ENCODE measurements around the gene CNTNAP3B.
"Not testable (repeated sequence)": the region's sequence is repeated elsewhere in the genome, so short reads cannot be mapped to it uniquely, and the experiment has no call there.

- not testable (repeated sequence) for TF ChIP-seq SP1, FOXA1, ZNF384 (IDR thresholded peaks at IDR 0.05)
Measured at GRCh38 chr9:42018220-42018922, 110.9 kb downstream of the CNTNAP3B start.
